Muscle of arm (tissue), 12 donors: ENCODE results near the gene PLA2G12A. TPM values are rescaled to one million over a fixed set of nuclear protein-coding genes. Genes with fewer than 3 reads are reported as not detected.
"Not testable (repeated sequence)": the region's sequence is repeated elsewhere in the genome, so short reads cannot be mapped to it uniquely, and the experiment has no call there.

Source experiments
- DNase-seq: peaks from one replicate; pipeline ENCODE4 v3.0.0-alpha.2; 2013
- polyA plus RNA-seq, 12 donors: library from polyadenylated mRNA; unstranded; fragments of 120-200 nt; gene quantifications; one replicate each; pipeline ENCODE4 v1.2.1, GENCODE V29; 2013; ENCODE audit not compliant: insufficient read length in 12 of 12

PLA2G12A gene
- polyA plus RNA-seq, 12 donors: 13.2 to 80.0 (median 19.4) TPM

DNA sequence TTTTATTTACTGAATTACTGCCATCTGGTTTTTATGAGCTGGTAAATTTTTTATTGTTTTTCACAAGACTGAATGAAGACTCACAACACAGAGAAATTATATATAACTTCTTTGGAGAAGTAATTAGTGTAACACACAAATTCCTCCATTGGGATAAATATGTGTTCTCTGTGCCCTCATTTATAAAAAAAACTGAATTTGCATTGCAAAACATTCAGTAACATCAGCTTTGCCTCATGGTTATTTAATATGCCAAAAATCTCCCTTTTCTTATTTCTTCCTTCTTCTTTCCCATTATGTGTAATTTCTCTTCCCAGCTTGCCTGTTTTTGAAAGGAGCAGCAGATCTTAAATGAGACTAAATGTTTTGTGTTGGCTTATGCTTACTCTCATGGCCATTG lies 45.1 kb downstream of the PLA2G12A start:
- DNase-seq: no peak

DNA sequence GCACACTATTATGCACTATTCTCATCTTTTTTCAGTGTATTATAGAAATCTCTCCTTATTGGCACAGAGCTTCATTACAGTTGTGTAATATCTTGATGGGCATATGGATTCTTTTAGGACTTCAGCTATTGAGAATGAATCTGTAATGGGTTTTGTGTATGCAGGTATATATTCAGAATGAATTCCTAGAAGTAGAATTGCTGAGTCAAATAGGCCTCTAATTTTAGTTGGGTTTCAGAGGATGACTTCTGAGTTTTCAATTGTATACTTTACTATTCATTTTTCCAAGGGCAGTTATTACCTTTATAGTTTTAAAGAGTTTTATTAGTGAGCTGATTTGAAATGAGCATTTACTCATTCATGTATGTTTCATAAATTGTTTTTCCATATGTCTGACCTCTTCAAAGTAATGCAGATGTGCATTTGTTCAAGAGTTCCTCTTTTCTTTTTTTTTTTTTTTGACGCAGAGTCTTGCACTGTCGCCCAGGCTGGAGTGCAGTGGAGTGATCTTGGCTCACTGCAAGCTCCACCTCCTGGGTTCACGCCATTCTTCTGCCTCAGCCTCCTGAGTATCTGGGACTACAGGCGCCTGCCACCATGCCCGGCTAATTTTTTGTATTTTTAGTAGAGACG lies 46.1 kb downstream of the PLA2G12A start:
- no peak for DNase-seq

DNA sequence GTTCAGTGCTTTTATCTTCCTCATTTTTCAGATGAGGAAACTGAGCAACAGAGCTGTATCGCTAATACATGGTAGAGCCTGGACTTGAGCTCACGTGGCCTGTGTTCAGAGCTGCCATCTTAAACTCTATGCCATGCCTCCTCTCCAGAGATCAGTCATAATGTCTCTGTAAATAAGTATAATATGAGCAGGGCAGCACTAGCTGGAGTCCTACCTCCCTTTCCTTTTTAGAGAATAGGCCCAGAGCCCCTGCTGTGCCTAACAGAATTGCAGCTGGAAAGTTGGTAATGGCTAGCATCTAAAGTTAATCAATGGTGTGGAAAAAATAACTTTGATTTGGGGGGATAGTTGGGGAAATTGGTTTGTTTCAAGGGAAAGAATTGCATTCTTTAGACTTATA lies 47.0 kb downstream of the PLA2G12A start:
- DNase-seq: no peak

DNA sequence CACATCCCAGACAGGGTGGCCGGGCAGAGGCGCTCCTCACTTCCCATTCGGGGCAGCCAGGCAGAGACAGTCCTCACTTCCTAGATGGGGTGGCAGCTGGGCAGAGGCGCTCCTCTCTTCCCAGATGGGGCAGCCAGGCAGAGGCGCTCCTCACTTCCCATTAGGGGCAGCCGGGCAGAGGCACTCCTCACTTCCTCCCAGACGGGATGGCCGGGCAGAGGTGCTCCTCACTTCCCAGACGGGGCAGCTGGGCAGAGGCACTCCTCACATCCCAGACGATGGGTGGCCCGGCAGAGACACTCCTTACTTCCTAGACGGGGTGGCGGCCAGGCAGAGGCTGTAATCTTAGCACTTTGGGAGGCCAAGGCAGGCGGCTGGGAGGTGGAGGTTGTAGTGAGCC lies 50.9 kb downstream of the PLA2G12A start:
- DNase-seq: not testable (repeated sequence)

DNA sequence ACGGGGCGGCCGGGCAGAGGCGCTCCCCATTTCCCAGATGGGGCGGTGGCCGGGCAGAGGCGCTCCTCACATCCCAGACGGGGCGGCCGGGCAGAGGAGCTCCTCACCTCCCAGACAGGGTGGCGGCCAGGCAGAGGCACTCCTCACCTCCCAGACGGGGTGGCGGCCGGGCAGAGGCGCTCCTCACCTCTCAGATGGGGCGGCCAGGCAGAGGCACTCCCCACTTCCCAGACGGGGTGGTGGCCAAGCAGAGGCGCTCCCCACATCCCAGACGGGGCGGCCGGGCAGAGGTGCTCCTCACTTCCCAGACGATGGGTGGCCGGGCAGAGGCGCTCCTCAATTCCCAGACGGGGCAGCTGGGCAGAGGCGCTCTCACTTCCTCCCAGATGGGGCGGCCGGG lies 51.4 kb downstream of the PLA2G12A start:
- not testable (repeated sequence) for DNase-seq

- DNase-seq: no peak
Observed at GRCh38 chr4:109676886-109677285, 53.0 kb downstream of the PLA2G12A start.

GRCh38 chr4:109675843-109676242 lies 54.0 kb downstream of the PLA2G12A start:
- no peak for DNase-seq

- DNase-seq: no peak
Observed at GRCh38 chr4:109675181-109675580, 54.7 kb downstream of the PLA2G12A start.

GRCh38 chr4:109673303-109673702 lies 56.6 kb downstream of the PLA2G12A start:
- DNase-seq: no peak

DNA sequence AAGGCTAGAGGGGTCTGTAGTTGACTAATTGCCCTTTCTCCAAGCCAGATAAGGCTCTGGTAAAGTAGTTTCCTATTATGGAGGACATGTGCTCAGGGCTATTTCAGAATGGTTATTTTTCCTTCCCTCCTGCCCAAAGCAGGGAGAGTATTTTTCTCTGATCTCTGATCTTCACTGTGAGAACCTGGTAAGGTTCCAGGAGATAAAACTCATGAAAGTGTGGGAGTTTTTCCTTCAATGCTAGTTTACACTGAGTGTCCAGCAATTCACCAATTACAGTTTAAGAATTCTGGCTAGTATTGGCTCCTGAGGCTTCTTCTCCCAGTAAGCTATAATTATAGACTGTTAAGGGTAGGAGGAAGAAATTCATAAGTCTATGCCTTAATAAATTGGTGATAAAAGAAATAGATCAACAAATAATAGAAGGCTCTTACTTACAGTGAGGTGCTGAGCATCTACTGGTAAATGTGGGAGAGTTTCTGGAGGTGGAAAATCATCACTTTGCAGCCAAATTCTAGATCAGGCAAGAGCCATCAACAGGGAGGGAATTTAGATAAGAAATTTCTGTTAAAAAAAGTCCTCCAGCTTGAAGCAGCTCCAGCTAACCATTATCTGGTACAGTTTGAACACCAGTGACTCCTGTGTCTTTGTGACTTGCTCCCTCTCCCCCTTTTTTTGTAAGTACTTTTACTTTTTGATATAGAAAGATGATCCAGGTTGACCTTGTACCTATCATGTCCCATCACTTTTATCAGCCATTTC lies 57.5 kb downstream of the PLA2G12A start:
- no peak for DNase-seq

- no peak for DNase-seq
Observed at GRCh38 chr4:109671350-109671749, 58.5 kb downstream of the PLA2G12A start.

DNA sequence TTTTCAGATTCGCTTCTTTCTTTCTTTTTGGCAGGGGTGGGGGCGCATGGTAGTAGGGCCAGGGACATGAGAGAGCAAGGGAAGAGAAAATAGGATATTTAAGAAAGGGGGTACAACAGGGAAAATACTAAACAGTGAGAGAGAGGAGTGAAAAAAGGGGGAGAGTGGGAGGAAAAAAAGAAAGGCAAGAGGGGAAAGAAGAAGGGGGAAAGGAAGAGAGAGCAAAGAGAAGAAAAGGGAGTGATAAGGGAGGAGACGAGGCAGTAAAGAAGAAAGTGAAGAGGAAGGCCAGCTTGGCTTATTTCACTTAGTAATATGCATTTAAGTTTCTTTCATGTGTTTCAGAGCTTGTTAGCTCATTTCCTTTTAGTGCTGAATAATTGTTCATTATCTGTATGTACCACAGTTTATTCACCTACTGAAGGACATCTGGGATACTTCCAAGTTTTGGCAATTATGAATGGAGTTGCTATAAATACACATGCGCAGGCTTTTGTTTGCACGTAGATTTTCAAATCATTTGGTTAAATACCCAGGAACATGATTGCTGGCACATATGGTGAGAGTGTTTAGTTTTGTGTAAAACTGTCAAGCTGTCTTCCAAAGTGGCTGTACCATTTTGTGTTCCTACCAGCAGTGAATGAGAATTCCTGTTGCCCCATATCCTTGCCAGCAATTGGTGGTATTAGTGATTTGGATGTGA lies 63.9 kb downstream of the PLA2G12A start:
- DNase-seq: no peak

- DNase-seq: no peak
Observed at GRCh38 chr4:109662771-109663170, 67.1 kb downstream of the PLA2G12A start.

- DNase-seq: no peak
Observed at GRCh38 chr4:109662116-109662515, 67.8 kb downstream of the PLA2G12A start.

Other genes with a start within 250 kb of the PLA2G12A start
- gene MCUB, start 169.8 kb downstream of the PLA2G12A start, polyA plus RNA-seq: 10 to 100 TPM in 8 of 12 donors, 1 to 10 TPM in 3, not detected in 1; 8.6 to 30.2 (median 10.6) TPM
- 10 to 100 TPM in 11 of 12 donors, not detected in 1; 12.5 to 28.0 (median 18.9) TPM for gene CASP6, start 26.6 kb downstream of the PLA2G12A start, polyA plus RNA-seq
- gene CFI, start 71.9 kb upstream of the PLA2G12A start, polyA plus RNA-seq: 10 to 100 TPM in 2 of 12 donors, 1 to 10 TPM in 9, not detected in 1; 4.9 to 12.2 (median 6.9) TPM
- 10 to 100 TPM in 11 of 12 donors, not detected in 1; 22.2 to 43.4 (median 30.6) TPM for gene GAR1, start 85.7 kb upstream of the PLA2G12A start, polyA plus RNA-seq
- gene RRH, start 97.9 kb upstream of the PLA2G12A start, polyA plus RNA-seq: 1 to 10 TPM in 2 of 12 donors, under 1 TPM in 8, not detected in 2; 0.15 to 1.2 (median 0.37) TPM
- under 1 TPM in 10 of 12 donors, not detected in 2; 0.08 to 0.75 (median 0.30) TPM for gene LRIT3, start 118.0 kb upstream of the PLA2G12A start, polyA plus RNA-seq
- 10 to 100 TPM in 5 of 12 donors, 1 to 10 TPM in 6, not detected in 1; 4.9 to 23.0 (median 10.0) TPM for gene EGF, start 182.8 kb upstream of the PLA2G12A start, polyA plus RNA-seq